Activated gamma-delta T cell (primary cell): ENCODE measurements around the gene UBE2J2.
"Not testable (repeated sequence)": the region's sequence is repeated elsewhere in the genome, so short reads cannot be mapped to it uniquely, and the experiment has no call there.

ENCODE experiments used
- DNase-seq: peaks from one replicate; lab custom pipeline; 2025; lab: John Stamatoyannopoulos, UW

UBE2J2 gene

GRCh38 chr1:1255611-1256010, 18.0 kb downstream of the UBE2J2 start:
- no peak for DNase-seq

DNA sequence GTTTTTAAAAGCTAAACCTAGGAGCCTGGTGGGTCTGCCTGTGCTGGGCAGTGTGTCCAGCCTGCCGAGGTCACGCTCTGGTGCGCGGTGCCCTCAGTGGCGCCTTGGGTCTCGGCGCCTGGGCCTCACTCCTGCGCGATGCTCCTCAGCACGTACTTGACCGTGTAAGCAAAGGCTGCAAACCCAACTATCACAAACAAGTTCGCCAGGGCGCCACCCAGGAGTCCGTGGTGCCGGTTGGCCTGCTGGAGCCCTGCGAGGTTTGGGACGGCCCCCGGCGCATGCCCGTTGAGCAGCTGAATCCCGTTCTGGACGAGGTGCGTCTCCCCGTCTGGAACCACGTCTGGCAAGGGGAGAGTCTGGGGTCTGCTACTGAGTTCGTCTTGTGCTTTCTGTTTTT, 18.6 kb downstream of the UBE2J2 start:
- DNase-seq, result no peak

GRCh38 chr1:1254667-1254998, 19.0 kb downstream of the UBE2J2 start:
- no peak for DNase-seq

DNA sequence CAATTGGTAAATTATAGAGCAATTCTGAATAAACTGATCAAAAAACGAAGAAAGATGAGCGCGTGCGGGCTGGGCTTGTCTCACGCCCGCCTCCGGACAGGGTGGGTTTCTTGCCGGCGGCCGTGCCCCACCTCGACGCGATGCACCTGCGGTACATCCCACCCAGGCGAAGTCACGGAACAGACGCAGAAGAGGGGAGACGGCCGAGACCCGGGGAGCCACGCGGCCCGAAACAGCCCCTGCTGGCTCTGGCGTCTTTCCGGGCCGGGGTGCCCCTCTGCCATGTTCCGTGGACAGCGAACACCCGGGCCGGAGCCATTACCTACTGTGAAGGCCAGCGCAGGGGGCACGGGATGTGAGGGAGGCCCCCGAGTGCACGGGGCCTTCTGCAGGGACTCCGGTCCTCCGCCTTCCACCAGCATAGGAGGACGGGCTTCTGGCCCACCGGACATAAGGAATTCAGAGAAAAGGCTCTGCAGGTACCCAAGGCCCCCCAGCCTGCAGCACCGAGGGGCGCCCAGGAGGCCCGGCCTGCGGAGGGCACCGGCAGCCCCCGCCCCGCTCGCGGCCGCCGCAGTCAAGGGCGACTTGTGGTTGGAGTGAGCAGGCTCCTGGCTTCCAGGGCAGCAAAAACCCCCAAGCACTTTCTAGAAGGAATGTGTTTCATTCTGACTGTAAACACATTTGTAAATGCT, 19.5 kb downstream of the UBE2J2 start:
- DNase-seq, result no peak

DNA sequence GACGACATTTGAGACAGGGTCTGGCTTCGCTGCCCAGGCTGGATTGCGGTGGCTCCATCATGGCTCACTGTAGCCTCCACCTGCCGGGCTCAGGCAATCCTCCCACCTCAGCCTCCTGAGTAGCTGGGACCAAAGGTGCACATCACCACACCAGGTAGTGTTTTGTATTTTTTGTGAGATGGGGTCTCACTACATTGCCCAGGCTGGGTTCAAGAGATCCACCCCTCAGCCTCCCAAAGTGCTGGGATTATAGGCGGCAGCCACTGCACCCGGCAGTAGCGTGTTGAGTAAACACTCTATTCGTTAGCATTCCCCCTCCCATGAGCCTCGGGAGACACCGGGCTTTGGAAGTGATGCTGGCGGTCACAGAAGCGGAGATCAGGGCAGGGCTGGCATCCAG, 20.3 kb downstream of the UBE2J2 start:
- no peak for DNase-seq

DNA sequence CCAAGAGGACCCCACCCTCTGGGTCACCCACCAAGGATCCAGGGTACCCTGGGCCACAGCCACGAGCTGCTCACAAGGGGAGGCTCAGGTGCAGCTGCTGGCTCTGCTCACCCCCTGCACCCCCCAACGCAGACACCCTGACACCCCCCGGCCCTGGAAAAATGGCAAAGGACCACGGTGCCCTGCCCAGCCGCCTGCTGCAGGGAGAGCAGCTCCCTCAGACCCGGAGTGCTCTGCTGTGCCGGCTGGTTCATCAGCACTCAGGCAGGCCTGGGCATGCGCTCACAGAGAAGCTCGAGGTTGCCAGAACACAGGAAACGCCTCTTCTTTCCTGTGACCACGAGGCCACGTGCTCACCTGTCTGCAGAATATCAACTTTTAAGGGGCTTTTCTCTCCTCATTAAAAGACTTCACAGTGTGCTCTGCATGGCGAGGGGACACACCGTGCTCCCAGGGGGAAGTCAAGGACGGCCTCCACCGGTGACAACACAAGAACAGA, 22.8 kb downstream of the UBE2J2 start:
- DNase-seq, result no peak

DNA sequence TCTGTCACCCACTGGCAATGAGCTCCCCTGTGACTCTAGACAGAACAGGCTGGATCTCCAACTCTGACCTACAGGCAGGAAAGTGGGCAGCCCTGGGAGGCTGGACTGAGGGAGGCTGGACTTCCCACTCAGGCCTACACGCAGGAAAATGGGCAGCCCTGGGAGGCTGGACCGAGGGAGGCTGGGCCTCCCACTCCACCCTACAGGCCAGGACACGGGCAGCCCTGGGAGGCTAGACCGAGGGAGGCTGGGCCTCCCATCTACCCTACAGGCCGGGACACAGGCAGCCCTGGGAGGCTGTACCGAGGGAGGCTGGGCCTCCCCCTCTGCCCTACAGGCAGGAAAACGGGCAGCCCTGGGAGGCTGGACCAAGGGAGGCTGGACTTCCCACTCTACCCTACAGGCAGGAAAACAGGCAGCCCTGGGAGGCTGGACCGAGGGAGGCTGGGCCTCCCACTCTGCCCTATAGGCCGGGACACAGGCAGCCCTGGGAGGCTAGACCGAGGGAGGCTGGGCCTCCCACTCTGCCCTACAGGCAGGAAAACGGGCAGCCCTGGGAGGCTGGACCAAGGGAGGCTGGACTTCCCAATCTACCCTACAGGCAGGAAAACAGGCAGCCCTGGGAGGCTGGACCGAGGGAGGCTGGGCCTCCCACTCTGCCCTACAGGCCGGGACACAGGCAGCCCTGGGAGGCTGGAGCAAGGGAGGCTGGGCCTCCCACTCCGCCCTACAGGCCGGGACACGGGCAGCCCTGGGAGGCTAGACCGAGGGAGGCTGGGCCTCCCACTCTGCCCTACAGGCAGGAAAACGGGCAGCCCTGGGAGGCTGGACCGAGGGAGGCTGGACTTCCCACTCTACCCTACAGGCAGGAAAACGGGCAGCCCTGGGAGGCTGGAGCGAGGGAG, 25.4 kb downstream of the UBE2J2 start:
- DNase-seq, result not testable (repeated sequence)

DNA sequence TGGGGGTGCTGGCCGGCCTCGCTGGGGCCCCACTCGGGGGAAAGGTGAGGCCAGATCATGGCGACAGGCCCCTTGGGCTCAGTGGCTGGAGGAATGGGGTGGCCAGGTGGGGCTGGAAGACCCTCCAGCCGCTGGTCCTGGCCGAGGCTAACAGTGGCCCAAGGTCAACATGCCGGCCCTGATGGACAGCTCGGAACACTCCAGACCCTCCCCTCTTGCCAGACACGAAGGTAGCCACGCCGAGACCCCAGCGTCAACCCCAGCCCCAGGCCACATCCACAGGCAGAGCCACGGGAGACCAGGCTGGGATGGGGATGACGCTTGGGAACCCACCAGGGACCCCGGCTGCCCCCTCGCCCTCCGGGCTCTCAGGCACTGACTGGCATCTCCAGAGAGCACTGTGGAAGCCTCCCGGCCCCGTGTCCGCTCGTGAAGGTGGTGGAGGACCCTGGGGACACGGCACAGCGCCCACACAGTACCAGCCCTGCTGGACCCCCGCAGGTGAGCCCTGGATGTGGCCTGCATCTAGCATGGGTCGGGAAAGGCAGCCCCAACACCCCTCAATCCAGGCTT, 26.2 kb downstream of the UBE2J2 start:
- no peak for DNase-seq

DNA sequence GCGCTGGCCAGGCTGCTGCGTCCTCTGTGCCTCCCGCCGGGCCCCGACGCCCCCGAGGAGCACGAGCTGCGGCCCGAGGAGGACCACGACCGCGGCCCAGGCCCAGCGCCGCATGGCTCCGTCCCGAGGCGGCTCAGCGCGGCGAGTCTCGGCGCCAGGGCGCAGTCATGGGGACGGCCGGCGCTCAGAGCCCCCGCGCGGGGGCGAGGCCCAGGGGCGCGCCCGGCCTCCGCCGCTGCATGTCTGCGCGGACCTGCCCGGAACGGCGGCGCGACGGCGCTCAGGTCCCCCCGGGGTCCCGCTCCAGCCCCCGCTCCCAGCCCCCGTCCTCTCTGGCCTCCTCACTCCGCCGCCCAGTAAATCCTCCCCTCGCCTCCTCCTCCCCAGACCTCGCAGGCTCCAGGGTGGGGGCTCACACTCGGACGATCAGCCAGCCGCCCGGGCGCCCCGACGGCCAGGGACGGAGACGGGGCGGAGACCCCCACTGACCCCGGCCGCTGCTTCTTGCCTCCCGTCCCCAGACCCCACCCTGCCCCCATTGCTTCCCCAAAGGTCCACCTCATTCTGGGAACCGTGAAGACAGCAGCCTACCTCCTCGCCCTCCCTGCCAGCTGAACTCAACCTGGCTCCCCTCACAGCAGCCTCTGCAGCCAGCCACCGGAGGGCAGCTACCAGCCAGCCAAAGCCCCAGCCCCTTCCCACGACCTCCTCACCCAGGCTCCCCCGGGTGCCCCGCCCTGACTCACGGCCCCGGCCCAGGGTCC, 26.9 kb downstream of the UBE2J2 start, which contains the start of gene C1QTNF12:
Gene C1QTNF12 (minus strand): TSS at position 146 of the 764 bp plus-strand sequence. CDS start 32 bp downstream, at position 114.
- DNase-seq, result no peak

DNA sequence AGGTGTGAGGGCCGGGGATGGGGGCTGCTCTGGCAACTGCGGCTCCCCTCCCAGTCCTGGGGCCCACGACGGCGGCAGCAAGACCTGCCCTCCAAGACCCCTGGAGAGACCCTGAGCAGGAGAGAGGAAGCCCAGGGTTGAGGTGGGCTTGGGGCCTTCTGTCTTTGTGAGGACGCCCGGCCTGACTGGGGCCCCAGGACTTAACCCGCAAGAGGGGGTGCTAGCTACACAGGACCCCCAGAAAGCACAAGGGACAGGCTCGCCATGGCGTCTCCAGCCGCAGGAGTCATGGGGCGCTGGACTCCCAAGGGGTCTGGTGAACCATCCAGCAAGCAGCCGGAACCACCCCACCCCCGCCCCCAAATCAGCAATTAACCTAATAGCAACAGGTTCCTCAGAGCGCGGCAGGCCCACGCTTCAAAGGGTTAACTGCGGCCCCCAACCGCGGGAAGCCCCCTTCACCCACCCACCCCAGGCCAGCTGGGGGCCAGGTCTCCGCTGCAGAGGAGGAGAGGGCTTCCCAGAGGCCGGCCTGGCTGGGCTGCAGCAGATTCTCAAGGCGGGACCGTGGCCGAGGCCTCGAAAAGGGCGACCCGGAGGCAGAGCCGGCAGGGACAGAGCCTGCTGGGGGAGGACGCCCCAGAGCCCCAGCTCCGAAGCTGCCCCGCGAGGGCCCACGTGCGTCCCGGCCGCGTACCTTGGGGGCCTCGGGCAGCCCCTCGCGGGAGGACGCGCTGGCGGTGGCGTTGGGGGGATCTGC, 27.7 kb downstream of the UBE2J2 start:
- no peak for DNase-seq

GRCh38 chr1:1245178-1245816, 28.4 kb downstream of the UBE2J2 start:
- DNase-seq, result no peak

GRCh38 chr1:1244192-1244811, 29.4 kb downstream of the UBE2J2 start:
- no peak for DNase-seq

GRCh38 chr1:1243807-1244191, 29.9 kb downstream of the UBE2J2 start:
- no peak for DNase-seq

DNA sequence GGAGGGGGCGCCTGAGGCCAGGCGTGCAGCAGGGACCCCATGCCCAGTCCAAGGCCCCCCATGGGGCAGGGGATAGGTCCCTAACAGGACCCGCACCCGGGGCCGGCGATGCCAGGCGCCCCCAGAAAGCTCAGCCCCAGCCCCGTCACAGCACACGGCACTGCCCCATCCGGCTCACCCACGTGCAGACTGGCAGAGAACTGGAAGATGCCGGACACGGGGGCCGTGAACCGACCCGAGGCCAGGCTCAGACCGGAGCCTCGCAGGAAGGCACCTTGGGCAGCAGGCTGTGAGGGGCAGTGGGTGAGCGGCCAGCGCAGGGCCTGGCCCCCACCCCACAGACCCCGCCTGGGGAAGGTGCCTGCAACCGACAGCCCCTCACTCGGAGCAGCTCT, 30.4 kb downstream of the UBE2J2 start:
- no peak for DNase-seq

GRCh38 chr1:1242461-1243265, 31.0 kb downstream of the UBE2J2 start:
- no peak for DNase-seq

DNA sequence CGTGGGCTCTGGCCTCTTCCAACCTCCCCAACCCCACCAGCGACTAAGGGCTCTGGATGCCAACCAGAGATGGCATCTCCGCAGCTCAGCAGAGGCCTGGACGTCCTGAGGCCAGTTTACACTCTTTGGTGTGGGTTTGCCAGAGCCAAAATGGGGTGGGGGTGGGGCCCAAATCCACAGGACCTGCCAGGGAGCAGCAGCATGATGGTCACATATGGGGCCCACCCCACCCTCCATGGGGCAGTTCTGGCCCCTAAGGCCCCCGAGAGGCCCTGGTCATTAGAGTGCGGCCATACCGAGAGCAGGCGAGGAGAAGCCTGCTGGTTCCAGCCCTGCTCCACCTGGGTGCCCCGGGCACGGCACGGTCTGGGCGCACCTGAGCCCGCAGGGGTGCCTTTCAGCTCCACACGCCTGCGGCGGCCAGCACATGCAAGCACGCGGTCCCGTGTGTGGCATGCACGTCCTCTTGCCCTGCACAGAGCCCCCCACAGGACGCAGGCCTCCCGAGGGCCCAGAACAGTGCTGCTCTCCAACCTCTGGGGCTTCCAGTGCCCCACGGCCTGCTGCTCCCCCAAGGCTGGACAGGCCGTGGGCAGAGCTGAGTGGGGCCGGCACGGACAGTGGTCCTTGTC, 31.9 kb downstream of the UBE2J2 start:
- no peak for DNase-seq

- DNase-seq, result no peak
Measured at GRCh38 chr1:1240822-1241587, 32.6 kb downstream of the UBE2J2 start.

DNA sequence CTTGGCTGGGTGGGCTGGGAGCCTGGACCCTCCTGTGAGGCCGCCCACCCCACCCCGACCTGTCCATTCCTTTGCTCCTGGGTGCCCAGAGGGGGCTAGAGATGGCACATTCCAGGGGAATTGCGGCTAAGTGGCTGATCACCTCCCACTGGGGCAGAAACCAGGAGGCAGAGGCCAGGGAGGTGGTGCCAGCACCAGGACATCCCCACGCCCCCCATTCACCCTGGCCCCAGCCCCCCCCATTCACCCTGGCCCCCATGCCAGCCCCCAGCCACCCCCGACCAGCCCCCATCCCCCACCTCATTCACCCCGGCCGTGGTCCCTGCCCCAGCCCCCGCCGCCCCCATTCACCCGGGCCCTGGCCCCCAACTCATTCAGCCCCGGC, 33.3 kb downstream of the UBE2J2 start:
- DNase-seq, result no peak
